ENCODE data around the gene SH3BP5L. TPM values are rescaled to one million over a fixed set of nuclear protein-coding genes. Genes with fewer than 3 reads are reported as not detected.

Gene SH3BP5L
- total and polyA plus RNA-seq, 7 donors: 13.7 to 23.5 (median 16.6) TPM

GRCh38 chr1:248818505-248819374 is 7.0 kb downstream of the SH3BP5L start:
- Histone ChIP-seq H3K9me3 (no peaks in the 10 kb centered on the region), H3K27me3 (no peaks in the 10 kb centered on the region), H3K27ac (no peak overlapping the region), H3K36me3 (peaks cover 25 to 42% (median 31%) of the 10 kb centered on the region in 4 donors), H3K4me1 (peaks cover 0 to 52% (median 48%) of the 10 kb centered on the region in 4 donors), H3K4me3 (no peak overlapping the region)
- 73 to 82% methylated on average over 5 of the region's 5 CpGs for WGBS, 2 donors
- intact Hi-C loops (cut with DNase I): no loop called here
- no peak for TF ChIP-seq POLR2AphosphoS5 (IDR thresholded peaks at IDR 0.05)
- no peak for TF ChIP-seq POLR2A (IDR thresholded peaks at IDR 0.05)
- no peak for TF ChIP-seq CTCF (IDR thresholded peaks at IDR 0.05)
- no peak for TF ChIP-seq EP300 (IDR thresholded peaks at IDR 0.05)
- DNase-seq: no peak

- Histone ChIP-seq H3K4me3 (no peak overlapping the region), H3K27ac (no peak overlapping the region), H3K27me3 (no peaks in the 10 kb centered on the region), H3K4me1 (peaks cover 0 to 35% (median 31%) of the 10 kb centered on the region in 4 donors), H3K9me3 (no peaks in the 10 kb centered on the region), H3K36me3 (peaks cover 37 to 56% (median 46%) of the 10 kb centered on the region in 4 donors)
- TF ChIP-seq POLR2AphosphoS5 (IDR thresholded peaks at IDR 0.05) (no peak), POLR2A (IDR thresholded peaks at IDR 0.05) (no peak), CTCF (IDR thresholded peaks at IDR 0.05) (no peak), EP300 (IDR thresholded peaks at IDR 0.05) (no peak)
- no peak for DNase-seq
- intact Hi-C loops (cut with DNase I): no loop called here
- 69 to 80% methylated on average over 6 of the region's 6 CpGs for WGBS, 2 donors
These were observed 8.7 kb downstream of the SH3BP5L start for GRCh38 chr1:248817065-248817464.

GRCh38 chr1:248816042-248816851 is 9.5 kb downstream of the SH3BP5L start:
- DNase-seq: no peak
- H3K27ac ChIP-seq: no peak overlapping the region
- H3K4me3 ChIP-seq: no peak overlapping the region
- intact Hi-C loops (cut with DNase I): no loop called here
- peaks cover 37 to 63% (median 50%) of the 10 kb centered on the region in 4 donors for H3K36me3 ChIP-seq
- WGBS, 2 donors: 91% methylated on average over 13 of the region's 13 CpGs
- TF ChIP-seq EP300 (IDR thresholded peaks at IDR 0.05) (no peak), POLR2AphosphoS5 (IDR thresholded peaks at IDR 0.05) (no peak), POLR2A (IDR thresholded peaks at IDR 0.05) (no peak), CTCF (IDR thresholded peaks at IDR 0.05) (no peak)
- peaks cover 0 to 29% (median 25%) of the 10 kb centered on the region in 4 donors for H3K4me1 ChIP-seq
- H3K27me3 ChIP-seq: no peaks in the 10 kb centered on the region
- no peaks in the 10 kb centered on the region for H3K9me3 ChIP-seq

- Histone ChIP-seq H3K27ac (no peak overlapping the region), H3K4me1 (peaks cover 0 to 29% (median 24%) of the 10 kb centered on the region in 4 donors), H3K36me3 (peaks cover 37 to 62% (median 49%) of the 10 kb centered on the region in 4 donors), H3K27me3 (no peaks in the 10 kb centered on the region), H3K9me3 (no peaks in the 10 kb centered on the region), H3K4me3 (no peak overlapping the region)
- 92 to 95% methylated on average over 10 of the region's 10 CpGs for WGBS, 2 donors
- intact Hi-C loops (cut with DNase I): no loop called here
- no peak for DNase-seq
- TF ChIP-seq CTCF (IDR thresholded peaks at IDR 0.05) (no peak), EP300 (IDR thresholded peaks at IDR 0.05) (no peak), POLR2A (IDR thresholded peaks at IDR 0.05) (no peak), POLR2AphosphoS5 (IDR thresholded peaks at IDR 0.05) (no peak)
These were observed 10.2 kb downstream of the SH3BP5L start for GRCh38 chr1:248815407-248816034.
